Measurements from ENCODE around the gene DCANP1. TPM values are rescaled to one million over a fixed set of nuclear protein-coding genes. Genes with fewer than 3 reads are reported as not detected.

Gene DCANP1
- total RNA-seq, 1 donor from 2014 or later, result not detected

DNA sequence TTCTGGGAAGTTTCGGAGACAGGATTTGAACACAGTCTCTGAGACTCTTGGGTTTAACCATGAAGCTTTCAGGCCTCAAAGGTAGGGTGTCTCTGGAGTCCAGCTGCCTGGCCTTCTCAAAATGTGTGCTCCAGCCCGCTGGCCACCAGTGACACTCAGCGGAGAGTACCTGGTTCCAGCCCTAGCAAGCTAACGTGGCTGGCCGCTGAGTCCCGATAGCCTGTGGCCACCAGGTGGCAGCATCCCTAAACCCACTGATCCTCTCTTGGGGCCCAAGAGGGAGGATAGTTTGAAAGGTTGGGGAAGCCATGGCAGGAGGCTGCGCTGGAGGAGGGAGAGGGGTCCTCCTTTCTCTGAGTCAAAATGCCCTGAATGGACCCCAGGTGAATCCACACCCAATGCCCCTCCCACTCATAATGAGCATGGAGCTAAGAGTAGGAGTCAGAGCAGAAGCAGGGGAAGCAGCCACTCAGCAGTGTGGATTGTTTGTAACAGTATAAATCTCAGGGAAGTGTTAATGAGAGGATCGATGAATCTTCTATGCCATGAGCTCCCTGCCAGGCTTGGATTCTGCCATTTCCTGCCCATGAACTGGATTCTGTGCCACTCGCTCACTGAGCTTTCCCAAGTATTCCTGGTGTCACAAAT, 10.4 kb upstream of the DCANP1 start:
- Mint-ChIP-seq H3K27me3 (ENCODE audit: low read depth) (peaks cover 49% of the 10 kb centered on the region), H3K36me3 (no peaks in the 10 kb centered on the region), H3K27ac (no peak overlapping the region), H3K9me3 (no peaks in the 10 kb centered on the region), H3K4me1 (peaks cover 13% of the 10 kb centered on the region), H3K4me3 (no peak overlapping the region)
- TF ChIP-seq, protein P1, sequence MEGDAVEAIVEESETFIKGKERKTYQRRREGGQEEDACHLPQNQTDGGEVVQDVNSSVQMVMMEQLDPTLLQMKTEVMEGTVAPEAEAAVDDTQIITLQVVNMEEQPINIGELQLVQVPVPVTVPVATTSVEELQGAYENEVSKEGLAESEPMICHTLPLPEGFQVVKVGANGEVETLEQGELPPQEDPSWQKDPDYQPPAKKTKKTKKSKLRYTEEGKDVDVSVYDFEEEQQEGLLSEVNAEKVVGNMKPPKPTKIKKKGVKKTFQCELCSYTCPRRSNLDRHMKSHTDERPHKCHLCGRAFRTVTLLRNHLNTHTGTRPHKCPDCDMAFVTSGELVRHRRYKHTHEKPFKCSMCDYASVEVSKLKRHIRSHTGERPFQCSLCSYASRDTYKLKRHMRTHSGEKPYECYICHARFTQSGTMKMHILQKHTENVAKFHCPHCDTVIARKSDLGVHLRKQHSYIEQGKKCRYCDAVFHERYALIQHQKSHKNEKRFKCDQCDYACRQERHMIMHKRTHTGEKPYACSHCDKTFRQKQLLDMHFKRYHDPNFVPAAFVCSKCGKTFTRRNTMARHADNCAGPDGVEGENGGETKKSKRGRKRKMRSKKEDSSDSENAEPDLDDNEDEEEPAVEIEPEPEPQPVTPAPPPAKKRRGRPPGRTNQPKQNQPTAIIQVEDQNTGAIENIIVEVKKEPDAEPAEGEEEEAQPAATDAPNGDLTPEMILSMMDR (IDR thresholded peaks at IDR 0.05; ENCODE audit: unreplicated experiment), result peak; percentile 80
- peak in 1 of 2 experiments; percentile 72 for DNase-seq (ENCODE audit: low spot score in 2 of 2, unreplicated experiment in 2 of 2)

DNA sequence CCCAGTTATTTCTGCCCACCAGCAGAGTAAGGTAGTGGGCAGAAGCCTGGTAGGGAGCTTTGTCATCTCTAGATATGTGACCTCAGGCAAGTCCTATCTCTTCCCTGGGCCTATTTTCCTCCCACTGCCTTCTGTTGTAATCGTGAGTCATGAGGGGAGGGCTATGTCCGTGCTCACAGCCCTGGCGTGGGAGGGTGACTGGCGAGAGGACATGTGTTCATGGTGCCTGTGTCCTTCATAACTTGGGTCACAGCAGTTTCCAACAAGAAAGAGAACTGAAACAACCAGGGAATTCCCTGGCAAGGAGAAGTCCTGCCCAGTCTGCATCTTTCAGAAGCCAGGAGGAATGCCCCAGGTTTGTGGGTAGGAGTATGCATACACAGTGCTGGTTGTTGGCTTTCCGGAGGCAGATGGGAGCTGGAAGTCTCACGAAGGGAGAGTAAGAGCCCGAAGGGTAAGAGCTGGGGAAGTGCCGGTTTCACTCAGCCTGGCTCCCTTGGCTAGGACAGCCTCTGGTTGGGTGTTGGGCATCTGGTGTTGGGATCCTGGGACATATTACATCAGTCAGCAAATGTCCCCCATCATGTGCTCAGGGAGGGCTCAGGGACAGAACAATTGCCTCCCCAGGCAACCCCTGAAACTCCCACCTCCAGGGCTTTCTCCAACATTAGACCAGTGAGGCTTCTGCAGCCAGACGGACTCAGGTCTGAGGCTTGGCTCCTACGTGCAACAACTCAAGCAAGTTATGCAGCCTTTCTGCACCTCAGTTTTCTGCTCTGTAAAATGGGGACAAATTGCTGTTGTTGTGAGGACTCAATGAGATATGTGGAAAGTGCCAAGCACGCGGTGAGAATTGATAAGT, 9.3 kb upstream of the DCANP1 start:
- peaks cover 9% of the 10 kb centered on the region for H3K4me1 Mint-ChIP-seq
- no peak for DNase-seq (ENCODE audit: low spot score in 2 of 2, unreplicated experiment in 2 of 2)
- H3K4me3 Mint-ChIP-seq, result no peak overlapping the region
- no peak overlapping the region for H3K27ac Mint-ChIP-seq
- H3K9me3 Mint-ChIP-seq, result no peaks in the 10 kb centered on the region
- TF ChIP-seq, protein P1 (IDR thresholded peaks at IDR 0.05; ENCODE audit: unreplicated experiment), result no peak
- peaks cover 43% of the 10 kb centered on the region for H3K27me3 Mint-ChIP-seq (ENCODE audit: low read depth)
- H3K36me3 Mint-ChIP-seq, result no peaks in the 10 kb centered on the region

DNA sequence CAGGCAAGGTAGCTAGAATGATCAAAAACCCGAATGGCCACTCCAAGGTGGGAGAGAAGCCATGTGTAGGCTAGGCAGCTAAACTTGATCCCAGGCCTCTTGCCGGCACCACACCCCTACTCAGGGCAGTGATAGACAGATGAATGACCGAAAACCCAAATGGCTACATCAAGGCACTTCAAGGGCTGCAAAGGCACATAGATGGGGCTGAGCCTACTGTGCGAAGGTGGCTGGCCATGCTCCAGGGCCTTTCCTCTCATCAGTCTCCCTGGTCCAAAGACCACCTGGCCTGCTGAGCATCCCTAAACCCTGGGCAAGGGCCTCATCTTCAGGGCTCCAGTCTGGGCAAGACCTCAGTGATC, 8.7 kb upstream of the DCANP1 start:
- H3K27ac Mint-ChIP-seq, result no peak overlapping the region
- TF ChIP-seq, protein P1 (IDR thresholded peaks at IDR 0.05; ENCODE audit: unreplicated experiment), result no peak
- no peak for DNase-seq (ENCODE audit: low spot score in 2 of 2, unreplicated experiment in 2 of 2)
- H3K27me3 Mint-ChIP-seq (ENCODE audit: low read depth), result peaks cover 39% of the 10 kb centered on the region
- peaks cover 9% of the 10 kb centered on the region for H3K4me1 Mint-ChIP-seq
- no peaks in the 10 kb centered on the region for H3K36me3 Mint-ChIP-seq
- no peaks in the 10 kb centered on the region for H3K9me3 Mint-ChIP-seq
- no peak overlapping the region for H3K4me3 Mint-ChIP-seq

DNA sequence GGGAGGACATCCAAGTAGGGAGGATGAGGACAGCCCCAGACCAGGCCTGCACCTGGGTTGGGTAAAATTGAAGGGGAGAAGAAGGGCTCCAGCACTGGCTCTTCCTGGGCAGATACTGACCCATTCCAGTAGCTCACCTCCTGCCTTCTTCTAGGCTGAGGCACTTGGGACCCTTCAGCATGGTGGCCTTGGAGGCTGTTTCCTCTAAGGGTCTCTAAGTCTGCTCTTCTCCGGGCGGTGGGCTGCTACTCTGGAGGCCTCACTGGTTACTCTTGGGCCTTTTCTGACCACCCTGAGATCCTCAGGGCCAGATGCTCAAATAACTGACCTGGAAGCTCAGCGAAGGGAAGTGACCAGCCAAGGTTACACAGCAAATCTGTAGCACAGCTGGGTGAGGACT, 7.8 kb upstream of the DCANP1 start:
- no peak for DNase-seq (ENCODE audit: low spot score in 2 of 2, unreplicated experiment in 2 of 2)
- Mint-ChIP-seq H3K4me1 (peaks cover 9% of the 10 kb centered on the region), H3K27ac (no peak overlapping the region), H3K4me3 (no peak overlapping the region), H3K36me3 (no peaks in the 10 kb centered on the region), H3K9me3 (no peaks in the 10 kb centered on the region), H3K27me3 (ENCODE audit: low read depth) (peaks cover 36% of the 10 kb centered on the region)
- TF ChIP-seq, protein P1 (IDR thresholded peaks at IDR 0.05; ENCODE audit: unreplicated experiment), result no peak

DNA sequence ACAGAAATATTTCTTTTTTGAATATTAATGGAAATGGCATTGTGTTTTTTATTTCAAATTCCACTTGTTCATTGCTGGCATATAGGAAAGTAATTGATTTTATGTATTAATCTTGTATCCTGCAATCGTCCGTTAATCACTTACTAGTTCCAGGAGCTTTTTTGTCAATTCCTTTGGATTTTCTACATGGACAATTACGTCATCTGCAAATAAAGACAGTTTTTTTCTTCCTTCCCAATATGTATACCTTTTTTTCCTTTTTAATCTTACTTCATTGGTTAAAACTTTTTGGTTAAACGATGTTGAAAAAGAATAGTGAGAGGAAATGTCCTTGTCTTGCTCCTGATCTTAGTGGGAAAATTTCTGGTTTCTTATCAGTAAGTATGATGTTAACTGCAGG, 6.5 kb upstream of the DCANP1 start:
- H3K27me3 Mint-ChIP-seq (ENCODE audit: low read depth), result peaks cover 32% of the 10 kb centered on the region
- H3K27ac Mint-ChIP-seq, result no peak overlapping the region
- H3K9me3 Mint-ChIP-seq, result no peaks in the 10 kb centered on the region

More for the DNA sequence above, 6.5 kb upstream of the DCANP1 start:
- Mint-ChIP-seq H3K4me1 (peaks cover 3% of the 10 kb centered on the region), H3K4me3 (no peak overlapping the region), H3K36me3 (no peaks in the 10 kb centered on the region)
- TF ChIP-seq, protein P1 (IDR thresholded peaks at IDR 0.05; ENCODE audit: unreplicated experiment), result no peak
- no peak for DNase-seq (ENCODE audit: low spot score in 2 of 2, unreplicated experiment in 2 of 2)

Data from mesothelial cell of epicardium (in vitro differentiated cells).